ENCODE results near the gene CLNS1A. TPM values are rescaled to one million over a fixed set of nuclear protein-coding genes. Genes with fewer than 3 reads are reported as not detected.

Gene CLNS1A, protein sequence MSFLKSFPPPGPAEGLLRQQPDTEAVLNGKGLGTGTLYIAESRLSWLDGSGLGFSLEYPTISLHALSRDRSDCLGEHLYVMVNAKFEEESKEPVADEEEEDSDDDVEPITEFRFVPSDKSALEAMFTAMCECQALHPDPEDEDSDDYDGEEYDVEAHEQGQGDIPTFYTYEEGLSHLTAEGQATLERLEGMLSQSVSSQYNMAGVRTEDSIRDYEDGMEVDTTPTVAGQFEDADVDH
- total RNA-seq = 43.6 TPM

DNA sequence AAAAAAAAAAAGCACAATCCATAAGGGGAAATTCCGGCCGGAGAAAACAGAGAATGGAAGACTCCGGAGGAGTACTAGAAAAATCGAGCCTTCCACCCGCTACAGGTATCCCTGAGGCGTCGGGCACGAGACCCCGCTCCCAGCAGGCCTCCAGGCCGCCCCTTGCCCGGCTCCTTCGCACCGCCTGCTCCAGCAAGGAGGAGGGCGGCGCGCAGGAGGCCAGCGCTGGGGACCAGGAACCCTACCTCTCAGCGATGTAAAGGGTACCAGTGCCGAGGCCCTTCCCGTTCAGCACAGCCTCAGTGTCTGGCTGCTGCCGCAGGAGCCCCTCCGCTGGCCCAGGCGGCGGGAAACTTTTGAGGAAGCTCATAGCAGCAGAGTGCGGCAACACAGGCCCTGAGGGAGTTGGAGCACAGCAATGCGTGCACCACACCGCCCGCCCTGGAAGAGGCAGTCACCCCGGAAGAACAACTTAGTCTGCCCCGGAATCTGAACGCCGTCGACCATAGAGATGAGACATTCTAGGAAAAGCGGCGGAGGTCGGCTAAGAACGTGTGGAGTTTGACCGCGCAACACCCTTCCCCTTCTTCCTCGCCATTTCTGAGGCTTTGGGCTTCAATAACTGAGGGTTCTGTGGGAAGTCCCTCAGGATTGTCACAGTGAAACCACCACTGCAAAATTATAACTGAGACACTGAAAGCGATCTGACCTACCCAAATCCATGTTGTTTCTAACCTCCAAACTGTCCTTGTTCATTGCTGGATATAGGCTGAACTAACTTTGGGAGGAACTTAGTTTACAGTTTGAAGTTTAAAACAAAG, at the start of gene CLNS1A:
Gene CLNS1A (minus strand): TSS at position 450 of the 821 bp plus-strand sequence. CDS start 80 bp downstream, at position 370.
- intact Hi-C loops (cut with DNase I) = loop anchor here (5.0 kb wide), 1 partner anchor 185 kb away; the partner anchor contains the start of genes AAMDC and RSF1
- H3K27ac ChIP-seq = peak within 1 kb of the TSS; percentile 72 to 73
- H3K9me3 ChIP-seq = no peaks in the 10 kb centered on the region
- no peaks in the 10 kb centered on the region for H3K27me3 ChIP-seq
- no peaks in the 10 kb centered on the region for H3K36me3 ChIP-seq
- H3K4me1 ChIP-seq = peaks cover 0 to 12% of the 10 kb centered on the region in 2 donors
- TF ChIP-seq, protein P1, sequence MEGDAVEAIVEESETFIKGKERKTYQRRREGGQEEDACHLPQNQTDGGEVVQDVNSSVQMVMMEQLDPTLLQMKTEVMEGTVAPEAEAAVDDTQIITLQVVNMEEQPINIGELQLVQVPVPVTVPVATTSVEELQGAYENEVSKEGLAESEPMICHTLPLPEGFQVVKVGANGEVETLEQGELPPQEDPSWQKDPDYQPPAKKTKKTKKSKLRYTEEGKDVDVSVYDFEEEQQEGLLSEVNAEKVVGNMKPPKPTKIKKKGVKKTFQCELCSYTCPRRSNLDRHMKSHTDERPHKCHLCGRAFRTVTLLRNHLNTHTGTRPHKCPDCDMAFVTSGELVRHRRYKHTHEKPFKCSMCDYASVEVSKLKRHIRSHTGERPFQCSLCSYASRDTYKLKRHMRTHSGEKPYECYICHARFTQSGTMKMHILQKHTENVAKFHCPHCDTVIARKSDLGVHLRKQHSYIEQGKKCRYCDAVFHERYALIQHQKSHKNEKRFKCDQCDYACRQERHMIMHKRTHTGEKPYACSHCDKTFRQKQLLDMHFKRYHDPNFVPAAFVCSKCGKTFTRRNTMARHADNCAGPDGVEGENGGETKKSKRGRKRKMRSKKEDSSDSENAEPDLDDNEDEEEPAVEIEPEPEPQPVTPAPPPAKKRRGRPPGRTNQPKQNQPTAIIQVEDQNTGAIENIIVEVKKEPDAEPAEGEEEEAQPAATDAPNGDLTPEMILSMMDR (IDR thresholded peaks at IDR 0.05) = no peak
- peak; percentile 50 to 90 for DNase-seq (ENCODE audit: low spot score in 2 of 2)
- H3K4me3 ChIP-seq = peak within 1 kb of the TSS; percentile 52 to 100

DNA sequence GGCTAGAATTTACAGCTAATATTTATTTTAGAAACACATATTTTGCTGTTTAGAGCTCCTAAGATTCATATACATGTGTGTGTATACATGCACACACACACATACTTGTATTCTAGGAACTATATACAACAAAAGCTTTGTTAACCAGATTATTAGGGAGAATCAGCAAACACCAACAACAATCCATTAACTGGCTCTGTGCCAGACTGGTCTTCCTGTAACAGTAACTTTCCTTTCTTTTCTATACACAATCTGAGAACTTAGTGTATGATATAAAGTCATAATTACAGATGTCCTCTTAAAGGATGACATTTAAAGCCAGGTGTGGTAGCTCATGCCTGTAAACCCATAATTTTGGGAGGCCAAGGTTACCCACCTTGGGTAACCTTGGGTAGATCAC, 49.5 kb upstream of the CLNS1A start:
- Histone ChIP-seq H3K27me3 (no peaks in the 10 kb centered on the region), H3K4me1 (no peaks in the 10 kb centered on the region), H3K4me3 (no peak overlapping the region), H3K9me3 (no peaks in the 10 kb centered on the region), H3K36me3 (peaks cover 22 to 81% of the 10 kb centered on the region in 2 donors), H3K27ac (no peak overlapping the region)
- TF ChIP-seq, protein P1 (IDR thresholded peaks at IDR 0.05) = no peak
- no peak for DNase-seq (ENCODE audit: low spot score in 2 of 2)
- intact Hi-C loops (cut with DNase I) = no loop called here

DNA sequence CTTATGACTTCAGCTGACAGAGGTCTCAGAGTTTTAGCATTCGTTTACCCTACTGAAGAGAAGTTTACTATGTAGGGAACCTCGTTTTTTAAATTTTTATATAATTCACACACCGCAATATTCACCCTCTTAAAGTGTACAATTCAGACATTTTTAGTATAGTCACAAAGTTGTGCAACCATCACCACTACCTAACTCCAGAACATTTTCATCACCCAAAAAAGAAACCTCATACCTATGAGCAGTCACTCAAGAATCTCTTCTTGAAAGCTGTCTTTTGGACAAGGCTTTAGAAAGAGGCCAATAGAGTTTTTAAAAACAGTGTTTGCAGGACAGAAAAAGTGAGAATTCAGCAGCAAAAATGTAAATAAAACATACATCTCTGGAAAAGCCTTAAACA, 39.5 kb upstream of the CLNS1A start:
- Histone ChIP-seq H3K4me3 (no peak overlapping the region), H3K27me3 (no peaks in the 10 kb centered on the region), H3K9me3 (no peaks in the 10 kb centered on the region), H3K4me1 (no peaks in the 10 kb centered on the region), H3K36me3 (peaks cover 58 to 79% of the 10 kb centered on the region in 2 donors), H3K27ac (no peak overlapping the region)
- DNase-seq (ENCODE audit: low spot score in 2 of 2) = no peak
- intact Hi-C loops (cut with DNase I) = no loop called here
- TF ChIP-seq, protein P1 (IDR thresholded peaks at IDR 0.05) = no peak

DNA sequence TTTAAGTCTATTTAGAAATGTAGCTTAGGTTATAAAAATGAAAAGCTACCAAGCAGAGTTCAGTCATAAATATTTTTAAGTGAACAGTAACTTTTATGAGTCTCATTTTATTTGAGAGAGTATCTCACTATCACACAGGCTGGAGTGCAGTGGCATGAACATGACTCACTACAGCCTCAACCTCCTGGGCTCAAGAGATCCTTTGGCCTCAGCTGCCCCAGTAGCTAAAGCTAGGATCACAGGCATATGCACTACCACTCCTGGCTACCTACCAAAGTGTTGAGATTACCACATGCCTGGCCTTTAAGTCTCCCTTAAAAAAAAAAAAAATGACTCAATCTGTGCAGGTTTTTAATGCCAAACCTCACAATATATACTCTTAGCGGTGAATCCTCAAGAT, 34.7 kb upstream of the CLNS1A start:
- TF ChIP-seq, protein P1 (IDR thresholded peaks at IDR 0.05) = no peak
- Histone ChIP-seq H3K27ac (no peak overlapping the region), H3K4me3 (no peak overlapping the region), H3K9me3 (no peaks in the 10 kb centered on the region), H3K36me3 (peaks cover 73 to 93% of the 10 kb centered on the region in 2 donors), H3K4me1 (no peaks in the 10 kb centered on the region), H3K27me3 (no peaks in the 10 kb centered on the region)
- no peak for DNase-seq (ENCODE audit: low spot score in 2 of 2)
- intact Hi-C loops (cut with DNase I) = no loop called here

DNA sequence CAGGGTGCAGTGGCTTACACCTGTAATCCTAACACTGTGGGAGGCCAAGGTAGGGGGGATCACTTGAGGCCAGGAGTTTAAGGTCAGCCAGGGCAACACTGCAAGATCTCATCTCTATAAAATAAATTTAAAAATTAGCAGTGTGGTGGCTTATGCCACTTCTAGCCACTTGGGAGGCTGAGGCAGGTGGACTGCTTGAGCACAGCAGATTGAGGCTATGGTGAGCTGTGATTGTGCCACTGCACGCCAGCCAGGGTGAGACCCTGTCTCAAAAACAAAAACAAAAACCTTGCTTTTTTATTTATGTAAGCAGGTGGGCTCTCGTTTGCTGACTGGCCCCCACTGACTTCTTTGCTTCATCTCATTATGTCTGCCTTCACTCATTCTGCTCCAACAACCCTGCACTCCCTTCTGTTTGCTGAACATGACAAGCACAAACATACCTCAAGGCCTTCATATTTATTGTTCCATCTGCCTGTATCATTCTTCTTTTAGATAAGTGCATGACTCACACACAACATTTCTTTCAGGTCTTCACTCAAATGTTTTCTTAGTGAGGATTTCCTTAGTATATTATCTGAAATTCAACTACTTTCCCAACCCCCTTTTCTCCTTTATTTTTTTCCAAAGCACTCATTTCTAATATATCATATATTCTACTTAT, 32.4 kb upstream of the CLNS1A start:
- DNase-seq (ENCODE audit: low spot score in 2 of 2) = no peak
- H3K36me3 ChIP-seq = peaks cover 58 to 85% of the 10 kb centered on the region in 2 donors
- TF ChIP-seq, protein P1 (IDR thresholded peaks at IDR 0.05) = no peak
- no peak overlapping the region for H3K4me3 ChIP-seq
- H3K27ac ChIP-seq = no peak overlapping the region
- no peaks in the 10 kb centered on the region for H3K27me3 ChIP-seq
- H3K4me1 ChIP-seq = no peaks in the 10 kb centered on the region
- intact Hi-C loops (cut with DNase I) = no loop called here
- H3K9me3 ChIP-seq = no peaks in the 10 kb centered on the region

All from ascending aorta (tissue), 2 donors.